Epithelial cell of proximal tubule (primary cell): Measurements from ENCODE around the gene ZNF155. TPM values are rescaled to one million over a fixed set of nuclear protein-coding genes. Genes with fewer than 3 reads are reported as not detected.

Source experiments
- DNase-seq: peaks from one replicate; pipeline ENCODE4 v3.0.0-alpha.2; 2011; ENCODE audit warnings: low read depth
- H3K4me3 ChIP-seq: 2 replicates; pipeline ENCODE4 v1.5.1; 2011; ENCODE audit warnings: low read depth, mild to moderate bottlenecking, low read length
- CTCF ChIP-seq: conservative IDR thresholded peaks from 2 replicates; pipeline ENCODE4 v1.5.1; 2012; ENCODE audit warnings: low read depth, mild to moderate bottlenecking, low read length
- total RNA-seq: library from RNA; depleted of rRNA; stranded (reverse); fragments of >200 nt; gene quantifications from 2 replicates; pipeline ENCODE4 v1.2.3, GENCODE V29; 2015

ZNF155 gene
- total RNA-seq, 1 donor from 2014 or later, result 2.8 TPM

GRCh38 chr19:43984687-43985000 is 656 bp downstream of the ZNF155 start:
- DNase-seq, result no peak
- TF ChIP-seq CTCF, result no peak
- H3K4me3 ChIP-seq, result peak overlapping the region; percentile 86

- no peak for TF ChIP-seq CTCF
- DNase-seq, result no peak
- no peak overlapping the region for H3K4me3 ChIP-seq
Observed at GRCh38 chr19:43997631-43998290, 13.8 kb downstream of the ZNF155 start.

- H3K4me3 ChIP-seq, result peak overlapping the region; percentile 89
- no peak for DNase-seq
- no peak for TF ChIP-seq CTCF
Observed at GRCh38 chr19:44002212-44002565, 18.2 kb downstream of the ZNF155 start.

DNA sequence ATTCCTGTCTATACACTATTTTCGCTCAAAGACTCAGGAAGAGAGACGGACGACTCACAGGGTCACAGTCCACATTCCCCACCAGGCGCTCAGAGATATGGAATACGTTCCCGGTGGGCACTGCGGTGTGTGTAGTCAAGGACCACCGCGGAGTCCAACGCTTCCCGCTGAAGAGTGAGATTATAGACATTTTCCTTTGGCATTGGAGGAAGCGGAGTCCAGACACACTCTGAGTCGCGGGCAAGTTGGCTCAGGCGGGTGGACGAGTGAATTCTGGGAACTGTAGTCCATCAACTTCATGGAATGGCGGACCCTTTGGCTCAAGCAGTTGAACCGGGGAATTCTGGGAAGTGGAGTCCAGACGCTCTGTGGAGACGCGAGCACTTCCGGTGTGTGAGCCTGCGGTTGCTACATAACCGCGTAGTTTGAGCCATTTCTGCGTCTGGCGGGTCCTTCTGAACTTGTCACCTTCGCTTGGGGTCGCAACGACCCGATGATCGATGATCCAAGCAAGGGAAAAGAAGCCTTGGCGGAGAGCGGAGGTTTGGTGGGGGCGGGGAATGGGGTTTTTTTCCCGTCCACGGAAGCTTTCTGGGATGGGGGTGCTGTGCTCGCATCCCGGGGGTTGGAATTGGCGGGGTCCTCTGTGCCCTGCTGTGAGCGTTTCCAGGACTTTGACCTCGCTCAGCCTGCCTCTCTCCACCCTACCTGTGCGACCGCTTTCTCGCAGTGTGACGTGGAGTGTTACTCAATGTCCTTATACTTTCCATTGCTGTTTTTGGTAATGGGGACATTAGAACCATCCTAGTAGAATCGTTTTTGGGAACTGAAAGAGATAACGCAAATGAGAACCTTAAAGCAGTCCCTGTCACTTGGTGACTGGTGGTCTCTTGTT is 18.8 kb downstream of the ZNF155 start, which contains the start of gene ZNF230:
TSS of gene ZNF230 (plus strand) at position 392 of the 895 bp plus-strand sequence. CDS start 4,122 bp downstream, outside the sequence.
- no peak for TF ChIP-seq CTCF
- peak within 1 kb of the TSS; percentile 89 for H3K4me3 ChIP-seq
- DNase-seq, result peak; percentile 80

DNA sequence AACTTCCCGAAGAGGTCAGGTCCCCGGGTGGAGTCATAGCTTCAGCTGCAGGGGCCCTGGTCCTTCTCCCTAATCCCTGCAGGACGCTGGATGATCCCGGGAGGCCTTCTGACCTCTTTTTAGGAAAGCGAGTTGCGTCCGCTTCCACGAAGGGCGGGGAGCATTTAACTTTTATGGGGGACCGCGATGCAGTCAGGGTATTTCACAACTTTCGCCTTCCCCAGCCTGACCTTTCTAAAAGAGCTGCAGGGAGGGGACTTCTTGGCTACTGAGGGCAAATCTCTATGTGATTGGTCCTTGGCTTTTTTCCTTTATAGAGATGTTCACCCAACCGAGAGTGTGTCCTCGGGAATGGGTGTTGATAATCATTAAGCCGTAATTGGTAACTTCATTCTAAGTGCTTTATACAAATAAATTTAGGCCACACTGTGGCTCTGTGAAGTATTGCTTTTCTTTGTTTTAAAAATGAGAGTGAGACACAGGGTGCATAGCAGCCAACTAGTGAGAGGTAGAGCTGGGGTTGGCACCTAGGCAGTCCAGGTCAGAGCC is 19.5 kb downstream of the ZNF155 start:
- DNase-seq, result peak; percentile 46
- H3K4me3 ChIP-seq, result peak overlapping the region; percentile 89
- TF ChIP-seq CTCF, result peak; percentile 25

DNA sequence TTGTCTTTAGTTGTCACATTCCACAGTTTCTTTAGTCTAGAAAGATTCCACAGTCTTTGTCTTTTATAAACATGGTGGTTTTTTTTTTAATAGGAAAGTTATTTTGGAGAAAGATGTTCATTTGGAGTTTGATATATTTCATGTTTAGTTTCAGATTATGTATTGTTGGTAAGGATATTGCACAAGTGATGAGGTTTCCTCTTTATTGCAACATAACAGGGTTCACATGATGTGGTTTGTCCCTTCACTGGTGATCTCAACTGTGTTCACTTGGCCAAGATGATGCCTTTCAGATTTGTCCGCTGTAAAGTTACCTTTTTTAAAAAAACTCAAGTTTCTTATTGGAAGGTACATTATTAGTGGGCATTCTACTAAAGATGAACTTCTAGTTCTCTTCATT is 22.0 kb downstream of the ZNF155 start:
- DNase-seq, result no peak
- H3K4me3 ChIP-seq, result no peak overlapping the region
- no peak for TF ChIP-seq CTCF
